Measurements from ENCODE around the gene CCDC197. TPM values are rescaled to one million over a fixed set of nuclear protein-coding genes. Genes with fewer than 3 reads are reported as not detected.

Gene CCDC197
- polyA plus RNA-seq, 1 donor from 2014 or later: not detected

GRCh38 chr14:93994919-93995682 lies 2.0 kb upstream of the CCDC197 start:
- TF ChIP-seq EP300 (conservative IDR thresholded peaks at IDR 0.05; ENCODE audit: poor library complexity, severe bottlenecking): no peak
- no peak for TF ChIP-seq EZH2 (IDR thresholded peaks at IDR 0.05; ENCODE audit: borderline replicate concordance, insufficient read depth, low read length, poor library complexity, severe bottlenecking)
- TF ChIP-seq REST (IDR thresholded peaks at IDR 0.05; ENCODE audit: borderline replicate concordance): no peak
- no peak for TF ChIP-seq RAD21 (conservative IDR thresholded peaks at IDR 0.05)
- TF ChIP-seq TAF1 (IDR thresholded peaks at IDR 0.05; ENCODE audit: low read depth): no peak
- TF ChIP-seq CTCF (IDR thresholded peaks at IDR 0.05; ENCODE audit: poor library complexity, severe bottlenecking): no peak
- no peak for TF ChIP-seq POLR2AphosphoS5 (IDR thresholded peaks at IDR 0.05)
- TF ChIP-seq SMC3 (conservative IDR thresholded peaks at IDR 0.05; ENCODE audit: poor library complexity): no peak
- no peak for TF ChIP-seq MXI1 (conservative IDR thresholded peaks at IDR 0.05; ENCODE audit: poor library complexity, severe bottlenecking)
- H3F3A ChIP-seq (ENCODE audit: insufficient read depth, low read length, poor library complexity, severe bottlenecking): no peaks in the 10 kb centered on the region
- no peaks in the 10 kb centered on the region for H3K27me3 ChIP-seq (ENCODE audit: insufficient read depth, low read depth, low read length)
- no peak overlapping the region for H3K9ac ChIP-seq (ENCODE audit: low read length)
- H3K27ac ChIP-seq (ENCODE audit: low read length): no peak overlapping the region
- no peaks in the 10 kb centered on the region for H4K20me1 ChIP-seq (ENCODE audit: insufficient read depth)
- H3K36me3 ChIP-seq (ENCODE audit: insufficient read depth, low read length): no peaks in the 10 kb centered on the region
- no peak overlapping the region for H3K4me3 ChIP-seq (ENCODE audit: low read length)
- no peaks in the 10 kb centered on the region for H3K9me3 ChIP-seq (ENCODE audit: low read length)
- H3K79me2 ChIP-seq (replicated peaks; ENCODE audit: insufficient read depth, low read length): no peaks in the 10 kb centered on the region
- no peak overlapping the region for H3K4me2 ChIP-seq (ENCODE audit: low read length)
- no peak overlapping the region for H2AFZ ChIP-seq (ENCODE audit: low read depth, low read length)
- H3K9me2 ChIP-seq (ENCODE audit: insufficient read depth, low read length): no peaks in the 10 kb centered on the region

GRCh38 chr14:93996130-93996695 lies 888 bp upstream of the CCDC197 start:
- H3K27me3 ChIP-seq (ENCODE audit: insufficient read depth, low read depth, low read length): no peaks in the 10 kb centered on the region
- H2AFZ ChIP-seq (ENCODE audit: low read depth, low read length): no peak overlapping the region
- no peaks in the 10 kb centered on the region for H3K9me3 ChIP-seq (ENCODE audit: low read length)
- H3K9ac ChIP-seq (ENCODE audit: low read length): no peak overlapping the region
- no peak for TF ChIP-seq REST (IDR thresholded peaks at IDR 0.05; ENCODE audit: borderline replicate concordance)
- no peak for TF ChIP-seq POLR2AphosphoS5 (IDR thresholded peaks at IDR 0.05)
- TF ChIP-seq RAD21 (conservative IDR thresholded peaks at IDR 0.05): no peak
- no peak for TF ChIP-seq EZH2 (IDR thresholded peaks at IDR 0.05; ENCODE audit: borderline replicate concordance, insufficient read depth, low read length, poor library complexity, severe bottlenecking)
- no peak for TF ChIP-seq EP300 (conservative IDR thresholded peaks at IDR 0.05; ENCODE audit: poor library complexity, severe bottlenecking)
- TF ChIP-seq SMC3 (conservative IDR thresholded peaks at IDR 0.05; ENCODE audit: poor library complexity): no peak
- TF ChIP-seq MXI1 (conservative IDR thresholded peaks at IDR 0.05; ENCODE audit: poor library complexity, severe bottlenecking): no peak
- TF ChIP-seq CTCF (IDR thresholded peaks at IDR 0.05; ENCODE audit: poor library complexity, severe bottlenecking): no peak
- no peak for TF ChIP-seq TAF1 (IDR thresholded peaks at IDR 0.05; ENCODE audit: low read depth)
- H3K4me3 ChIP-seq (ENCODE audit: low read length): no peak overlapping the region
- no peaks in the 10 kb centered on the region for H3K9me2 ChIP-seq (ENCODE audit: insufficient read depth, low read length)
- H3K27ac ChIP-seq (ENCODE audit: low read length): no peak overlapping the region
- H3K79me2 ChIP-seq (replicated peaks; ENCODE audit: insufficient read depth, low read length): no peaks in the 10 kb centered on the region
- H3K4me2 ChIP-seq (ENCODE audit: low read length): no peak overlapping the region
- no peaks in the 10 kb centered on the region for H4K20me1 ChIP-seq (ENCODE audit: insufficient read depth)
- no peaks in the 10 kb centered on the region for H3F3A ChIP-seq (ENCODE audit: insufficient read depth, low read length, poor library complexity, severe bottlenecking)
- H3K36me3 ChIP-seq (ENCODE audit: insufficient read depth, low read length): no peaks in the 10 kb centered on the region

All from neural cell (in vitro differentiated cells).